GM21526 (cell line): ENCODE data around the gene RNF8.
"Not testable (repeated sequence)": the region's sequence is repeated elsewhere in the genome, so short reads cannot be mapped to it uniquely, and the experiment has no call there.

ENCODE experiments used
- ATAC-seq: cut with Tn5 transposase; IDR thresholded peaks from one replicate; pipeline ENCODE4 v1.9.1; 2021; ENCODE audit warnings: moderate library complexity; ENCODE audit not compliant: unreplicated experiment, low FRiP score

RNF8 gene

DNA sequence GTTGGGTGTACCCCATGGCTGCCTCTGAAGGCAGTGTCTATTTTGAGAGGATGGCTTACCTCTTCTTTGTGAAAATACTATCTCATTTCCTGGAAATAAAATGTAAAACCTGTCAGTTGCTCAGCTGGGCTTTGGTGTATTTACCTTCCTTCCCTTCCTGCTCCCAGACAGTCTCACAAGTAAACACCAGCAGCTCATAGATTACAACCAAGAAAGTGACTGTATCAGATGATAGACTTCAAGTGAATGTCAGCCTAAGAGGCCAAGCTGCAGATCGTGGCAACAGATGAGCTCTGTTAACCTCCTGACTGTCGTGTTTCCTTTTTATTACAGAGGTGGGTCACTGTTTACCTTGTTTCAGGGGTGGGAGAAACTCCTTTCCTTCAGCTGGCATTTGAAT is 37.3 kb downstream of the RNF8 start:
- no peak for ATAC-seq

DNA sequence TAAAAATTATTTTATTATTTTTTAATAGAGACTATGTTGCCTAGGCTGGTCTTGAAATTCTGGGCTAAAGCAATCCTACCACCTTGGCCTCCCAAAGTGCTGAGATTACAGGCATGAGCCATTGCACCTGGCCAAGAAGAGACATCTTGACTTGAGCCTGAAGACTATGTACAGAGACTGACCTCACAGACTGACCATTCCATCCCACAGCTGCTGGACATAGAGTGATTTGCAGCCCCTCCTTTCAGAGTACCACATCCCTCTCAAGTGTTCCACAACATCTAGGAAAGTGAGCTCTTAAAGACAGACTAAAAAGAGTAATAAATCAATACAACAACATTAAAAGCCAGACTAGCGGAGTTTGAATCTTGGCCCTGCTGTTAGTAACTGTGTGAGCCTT is 39.0 kb downstream of the RNF8 start:
- no peak for ATAC-seq

DNA sequence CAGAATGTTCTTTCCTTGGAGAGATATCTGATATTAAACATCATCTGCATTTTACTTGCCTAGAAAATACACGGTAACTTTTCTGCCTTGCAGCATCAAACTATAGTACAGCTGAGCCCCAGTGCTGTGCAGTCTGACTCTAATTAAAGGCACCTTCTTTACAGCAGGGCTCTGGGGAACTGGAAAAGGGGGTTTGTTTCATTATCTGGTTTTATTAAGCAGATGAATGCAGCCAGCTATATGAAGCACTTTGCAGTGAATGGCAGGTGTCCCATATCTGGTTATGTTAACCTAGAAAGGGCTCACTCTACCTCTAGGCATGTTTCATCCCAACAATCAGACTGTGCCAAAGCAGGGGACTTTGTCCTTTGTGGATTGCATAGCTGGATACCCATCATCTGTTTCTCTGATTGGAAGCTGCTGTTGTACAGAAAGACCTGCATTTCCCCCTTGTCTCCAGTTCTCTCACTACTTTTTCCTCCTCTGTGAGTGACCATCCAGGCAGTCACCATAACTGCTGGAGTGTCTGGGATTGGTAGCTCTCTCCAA is 39.7 kb downstream of the RNF8 start:
- ATAC-seq = no peak

DNA sequence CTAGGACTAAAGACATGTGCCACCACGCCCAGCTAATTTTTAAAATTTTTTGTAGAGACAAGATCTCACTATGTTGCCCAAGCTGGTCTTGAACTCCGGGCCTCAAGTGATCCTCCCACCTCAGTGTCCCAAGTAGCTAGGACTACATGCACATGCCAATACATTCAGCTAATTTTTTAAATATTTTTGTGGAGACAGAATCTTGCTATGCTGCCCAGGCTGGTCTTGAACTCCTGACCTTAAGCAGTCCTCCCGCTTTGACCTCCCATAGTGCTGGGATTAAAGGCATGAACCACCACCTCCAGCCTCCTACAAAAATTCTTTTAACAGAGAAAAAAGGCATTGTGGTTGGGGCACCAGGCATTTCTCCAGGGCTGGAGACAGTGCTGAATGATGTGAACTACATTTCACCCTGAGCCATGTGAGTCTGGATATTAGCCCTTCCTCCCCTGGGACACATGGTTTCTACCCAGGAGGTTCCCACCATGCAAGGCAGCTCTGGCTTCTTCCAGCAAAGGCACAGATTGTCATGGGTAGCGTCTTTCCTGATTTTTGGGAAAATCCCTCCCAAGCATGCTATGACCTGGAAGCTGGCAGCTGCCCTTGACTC is 42.9 kb downstream of the RNF8 start:
- no peak for ATAC-seq

DNA sequence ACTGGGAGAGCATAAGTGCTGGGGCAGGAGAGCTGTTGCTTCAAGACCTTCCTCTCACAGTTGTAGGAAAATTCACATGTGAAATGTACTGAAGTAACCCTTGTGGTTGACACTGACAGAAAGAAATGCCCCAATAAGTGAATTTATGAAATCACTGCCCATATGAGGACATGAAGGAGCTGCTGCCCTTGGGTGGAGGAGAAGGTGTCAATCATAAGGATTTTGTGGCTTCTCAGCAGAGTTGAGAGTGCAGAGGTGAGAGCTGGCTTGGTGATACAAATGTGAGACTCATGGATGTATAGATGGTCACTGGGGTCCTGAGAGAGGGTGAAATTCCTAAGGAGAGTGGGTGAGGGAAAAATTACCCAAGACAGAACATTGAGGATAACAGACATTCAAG is 45.3 kb downstream of the RNF8 start:
- ATAC-seq = no peak

DNA sequence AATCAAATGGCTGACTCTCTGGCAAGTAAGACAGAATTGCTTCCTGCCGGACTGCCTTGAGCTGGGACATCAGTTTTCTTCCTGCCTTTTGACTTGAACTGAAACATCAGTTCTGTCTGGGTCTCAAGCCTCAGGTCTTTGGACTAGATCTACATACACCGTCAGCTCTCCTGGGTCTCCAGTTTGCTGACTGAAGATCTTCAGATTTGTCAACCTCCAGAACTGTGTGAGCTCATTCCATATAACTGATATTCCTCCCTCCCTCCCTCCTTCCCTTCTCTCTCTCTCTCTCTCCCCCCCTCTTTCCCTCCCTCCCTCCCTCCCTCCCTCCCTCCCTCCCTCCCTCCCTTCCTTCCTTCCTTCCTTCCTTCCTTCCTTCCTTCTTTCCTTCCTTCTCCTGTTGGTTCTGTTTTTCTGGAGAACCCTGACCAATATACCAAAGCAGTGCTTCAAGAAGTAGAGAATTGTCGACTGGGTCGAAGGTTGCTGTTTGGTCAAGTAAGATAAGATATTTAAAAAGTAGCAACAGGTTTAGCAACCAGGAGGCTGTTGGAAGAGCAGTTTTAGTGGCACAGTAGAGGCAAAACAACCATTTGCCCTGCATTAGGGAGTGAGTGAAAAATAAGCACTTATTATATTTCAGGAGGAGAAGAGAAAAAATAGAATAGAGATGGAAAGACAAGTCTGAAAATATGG is 46.2 kb downstream of the RNF8 start:
- ATAC-seq = no peak

DNA sequence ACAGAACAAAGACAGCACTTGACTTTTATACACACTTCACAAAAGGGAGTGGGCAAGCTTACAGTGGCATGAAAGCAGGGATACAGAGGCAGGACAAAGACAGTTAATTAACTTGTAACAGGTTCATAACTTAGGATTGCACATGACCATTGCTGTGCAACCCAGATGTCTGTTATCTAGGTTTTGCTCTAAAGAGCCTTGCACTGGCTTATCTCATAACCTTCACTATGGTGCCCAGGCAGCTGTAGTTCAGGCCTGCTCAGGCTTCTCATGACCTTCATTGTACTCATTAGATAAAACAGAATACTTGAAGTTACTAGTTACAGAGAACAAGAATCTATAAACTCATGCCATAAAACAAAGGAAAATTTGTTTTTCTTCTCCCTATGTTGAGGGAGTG is 47.9 kb downstream of the RNF8 start:
- not testable (repeated sequence) for ATAC-seq

DNA sequence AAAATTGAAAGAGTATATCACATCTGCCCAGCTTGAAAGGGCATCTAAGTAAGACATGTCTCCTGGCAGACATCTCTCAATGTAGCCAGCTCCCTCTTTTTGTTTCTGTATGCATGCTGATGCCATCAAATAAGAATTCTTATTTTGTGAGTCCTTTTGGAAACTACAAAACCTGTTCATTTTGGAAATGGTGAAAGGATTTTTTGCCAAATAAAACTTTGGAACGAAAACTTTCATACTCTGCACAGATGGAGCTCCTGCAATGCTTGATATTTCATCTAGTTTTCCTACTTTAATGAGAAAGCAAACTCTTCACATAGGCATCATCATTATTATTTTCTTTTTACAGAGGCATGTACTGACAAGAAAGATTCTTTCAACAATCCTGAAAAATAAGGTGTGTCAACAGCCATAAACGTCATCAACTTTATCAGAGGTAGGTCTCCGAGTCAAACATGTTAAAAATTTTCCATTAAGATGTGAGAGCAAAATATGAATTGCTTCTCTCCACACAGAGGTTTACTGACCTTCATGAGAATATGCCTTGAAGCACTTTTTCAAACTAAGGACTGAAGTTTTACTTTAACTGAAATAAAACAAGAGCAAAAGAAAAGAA is 53.1 kb downstream of the RNF8 start:
- ATAC-seq = no peak

DNA sequence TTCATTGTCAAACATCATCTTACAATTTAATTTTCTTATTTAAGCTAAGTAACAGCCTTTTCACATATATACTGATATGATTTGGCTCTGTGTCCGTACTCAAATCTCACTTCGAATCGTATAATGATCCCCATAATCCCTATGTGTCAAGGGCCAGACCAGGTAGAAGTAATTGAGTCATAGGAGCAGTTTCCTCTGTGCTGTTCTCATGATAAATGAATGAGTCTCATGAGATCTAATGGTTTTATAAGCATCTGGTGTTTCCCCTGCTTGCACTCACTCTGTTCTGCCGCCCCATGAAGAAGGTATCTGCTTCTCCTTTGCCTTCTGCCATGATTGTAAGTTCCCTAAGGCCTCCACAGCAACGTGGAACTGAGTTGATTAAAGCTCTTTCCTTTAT is 54.2 kb downstream of the RNF8 start:
- no peak for ATAC-seq

DNA sequence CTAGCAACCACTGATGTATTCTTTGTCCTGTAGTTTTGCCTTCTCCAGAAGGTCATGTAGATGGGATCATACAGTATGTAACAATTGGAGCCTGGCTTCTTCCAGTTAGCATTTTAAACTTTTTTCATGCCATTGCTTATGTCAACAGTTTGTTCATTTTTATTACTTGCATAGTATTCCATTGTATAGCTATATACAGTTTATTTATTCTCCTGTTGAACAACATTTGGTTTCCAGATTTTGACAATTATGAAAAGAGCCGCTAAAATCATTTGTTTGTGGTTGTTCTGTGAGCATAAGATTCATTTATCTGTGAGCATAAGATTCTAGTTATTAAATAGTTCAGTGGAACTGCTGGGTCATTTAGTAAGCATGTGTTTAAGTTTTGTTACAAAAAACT is 55.7 kb downstream of the RNF8 start:
- no peak for ATAC-seq

DNA sequence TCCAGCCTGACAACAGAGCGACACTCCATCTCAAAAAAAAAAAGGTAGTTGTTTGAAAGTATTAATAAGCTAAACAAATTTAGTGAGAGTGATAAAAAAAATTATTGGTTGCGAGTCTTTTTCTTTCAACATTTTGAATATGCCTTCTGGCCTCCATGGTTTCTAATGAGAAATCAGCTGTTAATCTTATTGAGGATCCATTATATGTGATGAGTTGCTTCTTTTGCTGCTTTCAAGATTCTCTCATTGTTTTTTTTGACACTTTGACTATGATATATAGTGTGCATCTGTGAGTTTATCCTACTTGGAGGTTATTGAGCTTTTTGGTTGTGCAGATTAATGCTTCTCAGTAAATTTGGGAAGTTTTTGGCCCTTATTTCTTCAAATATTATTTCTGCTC is 63.6 kb downstream of the RNF8 start:
- no peak for ATAC-seq

DNA sequence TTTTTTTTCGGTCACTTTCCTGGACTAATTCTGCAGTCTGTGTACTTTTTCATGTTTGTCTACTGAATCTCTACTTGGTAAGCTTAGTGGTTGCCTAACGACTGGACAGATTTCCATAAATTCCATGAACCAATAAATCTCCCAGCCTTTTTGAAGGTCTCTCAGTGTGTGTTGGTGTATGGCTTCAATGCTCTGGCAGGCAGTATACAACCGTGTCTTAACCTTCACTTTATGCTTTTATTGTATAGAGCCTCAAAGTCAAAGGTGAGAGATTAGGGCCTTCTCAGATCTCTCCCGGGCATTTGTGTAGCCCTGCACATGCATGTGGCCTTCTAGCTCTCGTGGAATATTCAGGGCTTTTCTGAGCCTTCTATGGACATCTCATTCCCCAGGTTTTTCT is 64.9 kb downstream of the RNF8 start:
- ATAC-seq = no peak

DNA sequence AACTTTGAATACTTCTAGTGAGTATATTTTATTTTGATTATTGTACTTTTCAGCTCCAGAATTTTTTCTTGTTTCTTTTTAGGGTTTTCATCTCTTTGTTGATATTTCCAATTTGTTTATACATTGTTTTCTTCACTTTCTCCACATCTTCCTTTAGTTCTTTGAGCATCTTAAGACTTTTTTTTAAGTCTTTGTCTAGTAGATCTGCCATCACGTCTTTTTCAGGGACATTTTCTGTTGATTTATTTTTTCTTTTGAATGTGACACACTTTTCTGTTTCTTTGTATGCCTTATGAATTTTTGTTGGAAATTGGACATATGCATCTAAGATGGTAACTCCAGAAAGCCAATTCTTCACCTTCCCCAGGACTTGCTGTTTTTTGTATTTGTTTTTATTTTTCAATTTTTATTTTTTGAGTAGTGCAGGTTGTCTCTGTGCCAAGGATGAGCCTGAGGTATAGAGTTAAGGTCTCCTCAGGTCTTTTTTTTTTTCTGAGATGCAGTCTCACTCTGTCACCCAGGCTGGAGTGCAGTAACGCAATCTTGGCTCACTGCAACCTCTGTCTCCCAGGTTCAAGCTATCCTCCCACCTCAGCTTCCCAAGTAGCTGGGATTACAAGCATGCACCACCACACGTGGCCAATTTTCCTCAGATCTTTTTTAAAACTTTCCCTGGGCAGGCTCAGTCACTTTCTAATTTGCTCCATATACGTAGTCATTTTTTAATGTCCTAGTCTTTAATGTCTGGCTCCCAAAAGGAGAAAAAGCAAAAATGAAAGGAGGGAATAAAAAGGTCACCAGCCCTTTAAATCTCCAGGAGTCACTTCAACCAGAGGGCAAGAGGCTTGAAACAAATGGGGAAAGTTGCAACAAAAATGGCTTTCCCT is 72.5 kb downstream of the RNF8 start:
- no peak for ATAC-seq

DNA sequence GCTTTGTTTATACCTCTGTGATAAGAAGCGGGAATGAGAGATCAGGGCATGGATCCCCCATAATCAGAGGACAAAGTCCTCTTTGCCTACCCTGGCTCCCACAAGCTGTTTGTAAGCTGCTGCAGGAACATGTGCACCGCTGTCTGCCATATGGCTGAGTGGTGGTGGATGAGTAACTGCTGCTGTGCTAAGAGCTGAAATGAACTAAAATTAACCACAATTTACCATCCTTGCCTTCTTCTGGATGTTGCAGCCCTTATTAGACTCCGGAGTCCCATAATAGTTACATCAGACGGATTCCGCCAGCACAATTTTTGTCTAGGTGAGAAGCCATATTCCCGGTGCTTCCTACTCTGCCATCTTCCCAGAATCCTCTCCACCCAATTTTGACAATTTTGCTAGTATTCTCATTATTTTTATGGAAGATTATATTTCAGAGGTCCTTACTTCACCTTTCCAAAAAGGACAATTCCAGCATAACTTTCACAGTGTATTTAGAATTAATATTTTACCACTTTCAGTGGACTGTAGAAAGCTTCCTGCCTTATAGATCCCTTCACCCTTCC is 73.2 kb downstream of the RNF8 start:
- ATAC-seq = no peak

DNA sequence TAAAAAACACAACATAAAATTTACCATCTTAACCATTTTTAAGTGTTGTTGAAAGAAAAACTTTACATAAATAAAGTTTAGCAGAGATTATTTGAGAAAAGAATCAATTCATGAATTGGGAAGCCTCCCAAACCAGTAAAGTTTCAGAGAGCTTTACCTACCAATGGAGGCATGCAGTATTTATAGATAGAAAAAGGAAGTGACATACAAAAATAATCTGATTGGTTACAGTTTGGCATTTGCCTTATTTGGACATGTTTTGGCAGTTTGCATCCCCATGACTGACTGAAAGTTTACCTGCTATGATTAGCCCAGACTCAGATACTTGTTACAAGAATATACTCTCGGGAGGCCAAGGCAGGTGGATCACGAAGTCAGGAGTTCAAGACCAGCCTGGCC is 75.6 kb downstream of the RNF8 start:
- no peak for ATAC-seq

DNA sequence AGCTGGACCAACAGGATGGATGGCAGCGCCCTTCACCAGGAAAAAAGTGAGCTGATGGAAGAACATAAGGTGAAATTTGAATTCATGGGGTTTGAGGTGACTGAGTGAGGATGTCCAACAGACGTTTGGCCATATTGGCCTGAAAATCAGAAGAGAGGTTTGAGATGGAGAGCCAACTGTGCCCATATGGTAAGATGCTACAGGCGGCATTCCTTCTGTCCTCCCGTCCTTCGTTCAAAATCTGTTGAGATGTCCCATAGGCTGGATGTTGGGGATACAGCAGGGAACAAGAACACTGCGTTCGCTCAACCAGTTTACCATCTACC is 78.8 kb downstream of the RNF8 start:
- no peak for ATAC-seq

DNA sequence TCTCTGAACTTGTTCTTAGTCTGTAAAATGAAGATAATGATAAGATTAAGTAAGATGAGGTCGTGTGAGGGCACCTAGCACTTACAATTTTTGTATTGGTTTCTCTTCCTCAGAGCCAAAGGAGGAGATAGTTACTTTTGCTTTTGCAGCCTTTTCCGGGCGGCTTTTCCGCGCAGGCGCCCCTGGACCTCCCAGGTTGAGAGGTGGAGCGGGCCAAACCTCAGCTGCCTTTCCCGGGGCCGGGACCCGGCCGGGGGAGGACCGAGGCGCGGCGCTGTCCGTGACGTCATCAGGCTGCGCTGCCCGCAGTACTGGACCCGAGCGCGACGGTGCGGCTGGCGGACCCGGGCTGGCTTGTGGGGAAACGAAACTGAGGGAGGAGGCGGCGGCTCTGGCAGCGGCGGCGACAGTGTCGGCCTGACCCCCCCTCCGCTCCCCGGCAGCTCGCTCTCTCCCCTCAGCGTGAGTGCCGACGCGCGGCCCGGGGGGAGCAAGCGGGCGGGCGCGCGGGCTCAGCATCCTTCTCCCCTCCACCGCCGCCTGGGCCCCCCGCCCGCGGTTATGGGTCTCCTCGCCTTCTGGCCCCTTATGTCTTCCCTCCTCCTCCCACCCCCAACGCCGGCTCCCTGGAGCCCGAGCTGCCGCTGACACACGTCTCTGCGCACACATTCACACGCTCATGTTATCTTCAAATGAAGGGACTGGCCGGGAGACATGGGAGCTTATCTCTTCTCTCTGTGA is 79.3 kb downstream of the RNF8 start, which contains the start of gene CMTR1:
CMTR1 (plus strand) TSS at position 306 of the 741 bp plus-strand sequence. CDS start 2,409 bp downstream, outside the sequence.
- peak; percentile 66 for ATAC-seq

DNA sequence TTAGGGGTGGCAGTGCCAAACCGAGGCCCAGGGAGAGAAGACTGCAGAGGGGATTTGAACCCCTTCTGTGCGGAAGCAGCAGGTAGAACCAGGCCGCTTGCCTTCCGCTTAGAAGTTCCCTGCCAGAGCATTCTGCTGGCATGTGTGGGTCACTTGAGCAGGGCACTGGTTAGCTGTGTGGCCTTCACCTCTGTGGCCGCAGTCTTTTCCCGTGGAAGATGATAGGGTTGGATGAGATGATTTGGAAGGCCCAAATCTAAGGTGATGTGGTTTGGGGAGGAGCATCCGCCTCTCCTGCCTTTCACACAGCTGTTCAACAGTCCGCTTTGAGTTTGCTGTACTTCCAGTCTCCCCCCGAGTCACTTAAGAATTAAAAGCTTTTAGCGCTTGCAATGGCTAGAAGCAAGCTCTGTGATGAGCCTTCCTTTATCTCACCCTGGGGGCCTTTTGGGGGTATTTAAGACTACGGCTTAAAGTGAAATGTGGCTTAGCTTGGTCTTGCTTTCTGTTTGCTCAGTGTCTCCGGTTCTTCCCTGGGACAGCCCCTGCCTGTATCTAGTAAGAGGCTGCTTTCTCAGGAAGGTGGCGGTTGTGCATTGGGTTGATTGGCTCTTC is 80.0 kb downstream of the RNF8 start:
- ATAC-seq = peak; percentile 25

DNA sequence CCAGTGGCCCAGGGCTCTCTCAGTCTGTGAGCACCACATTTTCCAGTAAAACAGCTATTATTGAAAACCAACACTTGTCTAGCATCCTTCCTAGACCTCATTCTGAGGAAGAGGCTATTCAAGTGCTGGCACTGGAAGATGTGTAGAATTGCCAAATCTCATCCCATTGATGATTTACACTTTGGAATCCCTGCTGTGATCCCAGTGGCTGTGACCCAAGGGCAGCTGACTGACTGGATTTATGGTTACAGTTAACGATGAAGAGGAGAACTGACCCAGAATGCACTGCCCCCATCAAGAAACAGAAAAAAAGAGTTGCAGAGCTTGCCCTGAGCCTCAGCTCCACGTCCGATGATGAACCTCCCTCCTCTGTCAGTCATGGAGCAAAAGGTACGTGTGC is 81.6 kb downstream of the RNF8 start:
- no peak for ATAC-seq
